ENCODE measurements around the gene GPC2.
"Not testable (repeated sequence)": the region's sequence is repeated elsewhere in the genome, so short reads cannot be mapped to it uniquely, and the experiment has no call there.

The GPC2 gene

DNA sequence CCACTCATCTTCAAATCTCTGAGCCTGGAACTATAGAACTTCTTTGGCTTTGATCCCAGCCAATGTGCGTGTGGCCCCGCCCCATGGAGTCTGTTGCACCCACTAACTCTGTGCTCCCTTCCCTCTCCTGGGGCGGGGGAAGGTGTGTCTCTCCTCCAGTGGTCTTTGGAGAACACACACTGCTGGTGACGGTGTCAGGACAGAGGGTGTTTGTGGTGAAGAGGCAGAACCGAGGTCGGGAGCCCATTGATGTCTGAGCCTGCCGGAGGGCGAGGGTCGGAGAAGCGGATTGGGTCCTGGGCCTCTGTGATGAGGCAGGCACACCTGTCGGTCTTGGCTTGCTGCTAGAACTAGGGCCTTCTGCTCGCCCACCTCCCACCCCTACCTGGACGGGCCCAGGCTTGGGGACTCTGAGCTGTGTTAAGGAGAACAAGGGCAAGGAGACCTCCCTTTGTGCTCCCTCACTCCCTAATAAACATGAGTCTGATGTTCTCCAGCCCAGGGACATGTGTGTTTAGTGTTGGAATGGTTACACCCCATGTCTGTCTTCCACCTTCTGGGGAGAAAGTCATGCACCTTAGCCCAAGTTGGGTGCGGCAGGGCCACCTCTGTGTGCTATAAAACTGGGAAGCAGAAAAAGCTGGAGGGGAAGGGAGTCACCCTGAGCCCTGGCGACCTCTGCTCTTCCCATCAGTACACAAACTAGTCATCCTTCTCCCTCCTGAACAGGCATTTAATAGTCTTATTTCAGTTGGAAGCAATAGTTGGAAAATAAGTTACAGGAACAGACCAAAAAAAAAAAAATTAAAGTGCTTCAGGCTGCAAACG lies 23.3 kb downstream of the GPC2 start:
- no peak for DNase-seq (ENCODE audit: insufficient read length, low spot score)
- no peak for FAIRE-seq

DNA sequence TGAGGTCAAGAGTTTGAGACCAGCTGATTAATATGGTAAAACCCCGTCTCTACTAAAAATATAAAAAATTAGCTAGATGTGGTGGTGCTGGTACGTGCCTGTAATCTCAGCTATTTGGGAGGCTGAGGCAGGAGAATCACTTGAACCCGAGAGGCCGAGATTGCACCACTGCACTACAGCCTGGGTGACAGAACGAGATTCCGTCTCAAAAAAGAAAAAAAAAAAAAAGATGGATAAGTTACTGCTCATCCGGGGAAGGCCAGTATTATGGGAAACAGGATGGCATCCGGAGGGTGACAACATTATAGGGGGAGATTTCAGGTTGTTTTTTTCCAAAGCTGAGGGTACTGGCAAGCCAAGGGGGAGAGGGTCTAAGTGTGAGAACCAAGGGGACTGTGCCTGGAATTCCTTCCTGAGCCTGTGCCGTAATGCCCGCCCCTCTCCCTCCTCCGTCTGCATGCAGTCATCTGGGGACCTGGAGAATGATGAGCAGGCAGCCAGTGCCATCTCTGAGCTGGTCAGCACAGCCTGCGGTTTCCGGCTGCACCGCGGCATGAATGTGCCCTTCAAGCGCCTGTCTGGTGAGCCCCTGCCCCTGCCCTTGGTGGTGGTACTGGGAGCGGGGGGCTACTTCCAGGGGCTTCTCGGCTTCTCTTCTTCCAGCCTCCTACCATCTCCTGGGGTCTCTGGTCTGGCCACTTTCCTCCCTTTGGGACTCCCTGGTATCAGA lies 24.1 kb downstream of the GPC2 start:
- FAIRE-seq (no peak), DNase-seq (ENCODE audit: insufficient read length, low spot score) (no peak)

DNA sequence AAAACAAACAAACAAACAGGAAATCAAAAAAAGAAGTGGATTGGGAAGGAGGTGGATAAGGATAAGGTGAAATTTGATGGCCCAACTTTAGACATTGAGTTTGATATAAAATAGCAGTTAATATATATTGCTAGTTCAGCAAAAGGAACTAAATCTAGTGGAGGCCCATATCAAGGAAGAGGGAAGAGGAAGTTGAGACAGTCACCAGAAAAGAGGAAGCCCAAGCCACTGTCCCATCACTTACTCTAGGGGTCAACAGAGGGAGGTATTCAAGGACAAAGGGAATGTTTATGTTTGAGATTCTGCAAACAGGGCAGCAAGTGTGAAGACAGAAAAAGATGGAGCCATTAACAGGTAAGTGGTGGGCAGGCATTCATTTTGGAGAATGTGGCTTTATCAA lies 24.8 kb downstream of the GPC2 start:
- DNase-seq (ENCODE audit: insufficient read length, low spot score) (no peak), FAIRE-seq (no peak)

DNA sequence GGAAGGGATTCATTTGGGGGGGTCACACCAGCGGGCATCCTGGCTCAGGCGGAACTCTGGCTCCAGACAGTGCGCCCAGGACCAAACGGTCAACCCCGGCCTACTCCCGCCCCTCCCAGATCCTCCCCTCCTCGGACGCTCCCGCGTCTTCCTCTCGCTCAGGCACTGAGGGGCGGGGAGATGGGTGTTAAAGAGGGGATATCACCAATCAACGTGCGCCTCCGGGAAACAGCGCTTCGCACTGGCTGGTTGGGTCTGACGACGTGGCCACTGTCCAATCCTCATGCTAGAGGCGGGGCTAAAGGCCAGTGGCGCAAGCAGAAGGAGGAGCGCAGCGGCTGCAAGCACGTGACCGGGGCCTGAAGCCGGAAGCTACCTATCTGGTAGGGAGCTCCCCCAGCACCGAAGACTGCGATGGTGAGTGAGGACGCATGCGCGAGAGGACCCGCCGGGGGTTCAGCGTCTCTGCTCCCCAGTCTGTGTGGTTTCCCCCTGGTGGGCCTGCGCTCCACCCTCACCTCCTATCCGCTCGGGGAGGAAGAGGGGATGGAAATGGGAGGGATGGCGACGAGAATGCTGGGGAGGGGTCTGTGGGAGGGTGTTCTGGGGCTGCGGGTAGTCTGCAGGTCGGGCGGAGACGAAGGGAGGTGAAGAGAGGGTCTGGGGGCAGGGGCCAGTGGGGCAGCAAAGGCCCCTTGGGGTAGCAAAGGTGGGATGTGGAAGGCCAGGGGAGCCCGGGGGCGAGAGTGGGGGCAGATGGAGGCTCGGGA lies 28.4 kb downstream of the GPC2 start, which contains the start of gene LAMTOR4:
TSS of gene LAMTOR4 (plus strand) at position 360 of the 770 bp plus-strand sequence. CDS start at position 415, 55 bp downstream.
- DNase-seq (ENCODE audit: insufficient read length, low spot score) (peak; percentile 95), FAIRE-seq (peak; percentile 94)

DNA sequence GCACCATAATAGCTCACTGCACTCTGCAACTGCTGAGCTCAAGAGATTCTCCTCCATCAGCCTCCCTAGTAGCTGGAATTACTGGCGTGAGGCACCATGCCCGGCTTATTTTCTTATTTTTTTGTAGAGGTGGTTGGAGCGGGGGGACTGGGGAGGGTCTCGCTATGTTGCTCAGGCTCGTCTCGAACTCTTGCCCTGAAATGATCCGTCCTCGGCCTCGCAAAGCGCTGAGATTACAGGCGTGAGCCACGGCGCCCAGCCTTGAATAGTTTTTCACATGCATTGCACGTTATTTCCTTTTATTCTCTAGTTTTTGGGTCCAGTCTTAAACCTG lies 29.0 kb downstream of the GPC2 start:
- DNase-seq (ENCODE audit: insufficient read length, low spot score) = no peak
- FAIRE-seq = no peak

DNA sequence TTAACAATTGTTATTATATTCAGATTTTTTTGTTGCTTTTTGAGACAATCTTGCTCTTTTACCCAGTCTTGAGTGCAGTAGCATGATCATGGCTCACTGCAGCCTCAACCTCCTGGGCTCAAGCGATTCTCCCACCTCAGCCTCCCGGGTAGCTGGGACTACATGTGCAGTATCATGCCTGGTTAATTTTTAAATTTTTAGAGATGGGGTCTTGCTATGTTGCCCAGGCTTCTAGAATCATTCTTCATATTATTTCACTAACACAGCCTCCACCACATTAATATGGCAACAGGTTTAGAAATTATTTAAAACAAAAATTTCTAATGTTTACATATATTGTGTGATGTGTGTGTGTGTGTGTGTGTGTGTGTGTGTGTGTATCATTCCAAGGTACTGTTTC lies 29.9 kb downstream of the GPC2 start:
- no peak for DNase-seq (ENCODE audit: insufficient read length, low spot score)
- FAIRE-seq = no peak

DNA sequence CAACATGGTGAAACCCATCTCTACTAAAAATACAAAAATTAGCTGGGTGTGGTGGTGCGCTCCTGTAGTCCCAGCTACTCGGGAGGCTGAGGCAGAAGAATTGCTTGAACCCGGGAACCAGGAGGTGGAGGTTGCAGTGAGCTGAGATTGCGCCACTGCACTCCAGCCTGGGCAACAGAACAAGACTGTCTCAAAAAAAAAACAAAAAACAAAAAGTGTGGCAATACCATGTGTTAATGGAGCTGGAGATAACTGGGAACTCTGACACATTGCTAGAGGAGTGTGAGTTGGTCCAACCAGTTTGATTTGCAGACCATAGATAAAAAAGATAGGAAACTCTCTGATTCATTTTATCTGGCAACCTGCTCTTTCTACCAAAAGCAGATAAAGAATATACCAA lies 30.8 kb downstream of the GPC2 start:
- FAIRE-seq; DNase-seq (ENCODE audit: insufficient read length, low spot score): not testable (repeated sequence)

DNA sequence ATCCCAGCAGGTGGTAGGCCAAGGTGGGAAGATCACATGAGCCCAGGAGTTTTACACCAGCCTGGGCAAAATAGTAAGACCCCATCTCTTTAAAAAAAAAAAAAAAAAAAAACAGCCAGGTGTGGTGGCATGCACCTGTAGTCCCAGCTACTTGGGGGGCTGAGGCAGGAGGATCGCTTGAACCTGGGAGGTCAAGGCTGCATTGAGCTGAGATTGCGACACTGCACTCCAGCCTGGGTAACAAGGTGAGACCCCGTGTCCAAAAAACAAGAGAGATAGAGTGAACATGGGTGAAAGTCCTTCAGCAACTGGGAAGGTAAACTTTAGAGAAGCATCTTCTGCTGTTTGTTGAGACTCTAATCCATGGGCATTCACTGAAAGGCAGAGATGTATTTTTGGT lies 34.7 kb downstream of the GPC2 start:
- FAIRE-seq (no peak), DNase-seq (ENCODE audit: insufficient read length, low spot score) (no peak)

DNA sequence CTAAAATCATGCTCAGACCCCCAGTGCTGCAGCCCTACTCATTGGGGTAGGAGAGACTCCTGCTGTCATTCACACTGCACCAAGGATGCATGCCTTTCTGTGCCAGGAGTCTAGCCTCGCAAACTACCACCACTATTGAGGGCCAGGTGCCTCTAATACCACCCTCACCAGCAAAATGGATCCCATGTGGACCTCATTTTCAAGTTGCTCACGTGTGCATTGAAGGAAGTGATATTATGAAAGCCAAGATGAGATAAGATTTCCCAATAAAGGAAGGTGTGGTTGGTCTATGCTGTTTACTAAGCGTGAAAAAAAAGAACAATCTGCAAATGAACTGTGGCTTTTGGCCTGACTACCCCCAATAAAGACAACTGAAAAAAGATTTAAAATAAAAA lies 35.6 kb downstream of the GPC2 start:
- FAIRE-seq (no peak), DNase-seq (ENCODE audit: insufficient read length, low spot score) (no peak)

DNA sequence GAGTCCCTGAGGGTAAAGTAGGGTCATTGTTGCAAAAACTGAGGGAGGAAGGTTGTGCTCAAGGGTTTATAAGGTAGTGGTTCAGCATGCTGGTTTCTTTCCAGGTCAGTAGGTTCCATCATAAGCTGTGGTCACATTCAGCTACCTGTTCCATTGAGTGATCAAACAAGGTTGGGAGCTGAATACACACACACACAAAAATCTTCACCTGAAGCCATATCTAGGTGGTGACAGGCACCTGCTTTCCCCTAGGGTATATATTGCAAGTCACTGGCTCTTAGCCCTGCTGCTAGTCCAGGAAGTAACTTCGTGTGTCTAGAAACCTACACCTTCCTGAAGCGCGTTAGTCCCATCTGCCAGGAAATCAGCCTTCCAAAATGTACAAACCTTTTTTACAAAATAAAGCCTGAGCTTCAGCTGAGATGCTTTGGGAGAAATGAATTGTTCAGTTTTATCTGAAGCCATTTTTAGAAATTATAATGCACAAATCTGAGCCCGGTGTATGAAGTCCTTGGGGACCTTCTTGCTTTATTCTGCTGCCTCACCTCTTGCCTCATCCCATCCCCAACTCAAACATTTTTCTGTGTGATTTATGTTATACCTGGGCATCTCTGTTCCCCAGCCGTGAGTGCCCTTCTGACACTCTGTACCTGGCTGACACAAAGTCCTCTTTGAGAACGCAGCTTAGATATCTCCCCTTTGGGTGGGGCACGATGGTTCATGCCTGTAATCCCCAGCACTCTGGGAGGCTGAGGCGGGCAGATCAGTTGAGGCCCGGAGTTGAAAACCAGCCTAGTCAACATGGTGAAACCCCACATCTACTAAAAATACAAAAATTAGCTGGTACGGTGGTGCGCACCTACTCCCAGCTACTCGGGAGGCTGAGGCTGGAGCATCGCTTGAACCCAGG lies 39.1 kb downstream of the GPC2 start:
- DNase-seq (ENCODE audit: insufficient read length, low spot score) = no peak
- peak; percentile 76 for FAIRE-seq

DNA sequence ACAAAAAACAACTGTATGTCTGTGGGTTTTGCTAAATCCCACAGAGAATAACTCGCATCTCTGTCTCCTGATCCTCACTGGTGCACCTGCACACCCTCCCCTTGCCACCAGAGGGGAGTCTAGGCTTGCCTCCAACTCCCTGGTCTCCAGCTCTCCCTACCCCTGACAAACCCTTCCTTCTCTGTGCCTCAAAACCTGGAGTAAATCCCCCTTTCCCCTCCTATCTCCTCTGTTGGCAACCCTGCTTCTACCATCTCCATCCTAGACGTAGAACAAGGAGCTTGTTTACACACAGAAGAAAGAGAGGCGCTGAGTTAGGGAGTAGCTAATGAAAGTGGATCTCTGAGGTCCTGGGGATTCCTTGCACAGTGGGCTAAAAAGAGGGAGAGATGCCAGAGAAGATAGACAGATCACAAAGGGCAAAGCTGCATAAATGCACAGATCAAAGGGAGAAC lies 44.5 kb downstream of the GPC2 start:
- no peak for DNase-seq (ENCODE audit: insufficient read length, low spot score)
- peak; percentile 78 for FAIRE-seq

DNA sequence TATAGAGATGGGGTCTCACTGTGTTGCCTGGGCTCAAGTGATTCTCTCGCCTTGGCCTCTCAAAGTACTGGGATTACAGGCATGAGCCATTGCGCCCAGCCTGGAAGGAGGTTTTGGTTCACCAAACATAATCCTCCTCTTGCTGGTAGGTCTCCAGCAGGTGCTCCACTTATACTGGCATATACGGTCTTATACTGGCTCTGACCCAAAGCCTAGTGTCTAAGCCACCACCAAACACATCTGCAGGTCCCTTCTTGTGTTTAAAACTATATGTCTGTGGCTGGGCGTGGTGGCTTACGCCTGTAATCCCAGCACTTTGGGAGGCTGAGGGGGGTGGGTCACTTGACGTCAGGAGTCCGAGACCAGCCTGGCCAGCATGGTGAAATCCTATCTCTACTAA lies 45.1 kb downstream of the GPC2 start:
- no peak for FAIRE-seq
- DNase-seq (ENCODE audit: insufficient read length, low spot score) = no peak

DNA sequence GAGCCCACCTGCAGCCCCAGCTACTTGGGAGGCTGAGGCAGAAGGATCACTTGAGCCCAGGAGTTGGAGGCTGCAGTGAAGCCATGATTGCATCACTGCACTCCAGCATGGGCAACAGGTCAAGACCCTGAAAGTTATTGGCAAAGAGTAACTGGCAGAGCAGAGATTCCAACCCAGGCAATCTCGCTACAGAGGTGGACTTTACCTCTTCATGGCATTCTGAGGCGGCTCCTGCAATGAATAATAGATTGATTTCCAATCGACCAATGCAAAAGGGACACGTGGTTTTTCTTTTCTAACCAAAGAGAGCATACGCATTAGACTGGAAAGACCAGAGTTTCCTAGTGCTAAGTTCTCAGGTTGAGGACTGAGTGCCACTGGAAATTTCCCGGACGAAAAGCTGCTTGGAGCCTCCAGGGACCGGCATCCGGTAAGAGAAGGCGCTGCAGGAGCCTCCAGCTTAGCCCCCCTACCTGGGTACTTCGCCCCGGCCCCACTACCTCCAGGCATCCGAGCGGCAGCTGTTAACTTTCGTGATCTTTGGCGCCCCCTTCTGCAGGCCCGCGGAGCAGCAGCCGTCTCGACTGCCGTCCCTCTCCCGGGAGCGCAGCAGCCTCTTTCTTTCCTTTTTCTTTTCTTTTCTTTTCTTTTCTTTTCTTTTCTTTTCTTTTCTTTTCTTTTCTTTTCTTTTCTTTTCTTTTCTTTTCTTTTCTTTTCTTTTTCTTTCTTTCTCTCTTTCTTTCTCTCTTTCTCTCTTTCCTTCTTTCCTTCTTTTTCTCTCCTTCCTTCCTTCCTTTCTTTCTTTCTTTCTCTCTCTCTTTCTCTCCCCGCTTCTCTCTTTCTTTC lies 46.4 kb downstream of the GPC2 start:
- no peak for FAIRE-seq
- DNase-seq (ENCODE audit: insufficient read length, low spot score) = peak; percentile 52

DNA sequence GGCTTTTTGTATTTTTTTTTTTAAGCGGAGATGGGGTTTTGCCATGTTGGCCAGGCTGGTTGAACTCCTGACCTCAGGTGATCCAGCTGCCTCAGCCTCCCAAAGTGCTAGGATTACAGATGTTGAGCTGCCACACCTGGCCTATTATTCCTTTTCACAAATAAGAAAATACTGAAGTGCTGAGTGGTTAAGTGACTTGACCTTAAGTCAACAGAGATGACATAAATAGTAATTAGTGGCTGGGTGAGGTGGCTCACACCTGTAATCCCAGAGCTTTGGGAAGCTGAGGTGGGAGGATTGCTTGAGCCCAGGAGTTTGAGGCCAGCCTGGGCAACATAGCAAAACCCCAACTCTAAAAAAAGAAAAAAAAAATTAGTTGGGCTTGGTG lies 47.0 kb downstream of the GPC2 start:
- not testable (repeated sequence) for DNase-seq (ENCODE audit: insufficient read length, low spot score); FAIRE-seq

DNA sequence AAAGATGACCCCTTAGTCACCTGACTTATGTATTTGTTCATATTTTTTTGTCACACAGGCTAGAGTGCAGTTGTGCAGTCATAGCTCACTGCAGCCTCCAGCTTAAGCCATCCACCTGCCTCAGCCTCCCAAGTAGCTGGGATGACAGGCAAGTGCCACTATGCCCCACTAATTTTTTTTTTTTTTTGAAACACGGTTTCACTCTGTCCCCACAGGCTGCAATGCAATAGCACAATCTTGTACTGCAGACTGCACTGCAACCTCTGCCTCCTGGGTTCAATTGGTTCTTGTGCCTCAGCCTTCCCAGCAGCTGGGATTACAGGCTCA lies 48.6 kb downstream of the GPC2 start:
- no peak for FAIRE-seq
- DNase-seq (ENCODE audit: insufficient read length, low spot score) = no peak

DNA sequence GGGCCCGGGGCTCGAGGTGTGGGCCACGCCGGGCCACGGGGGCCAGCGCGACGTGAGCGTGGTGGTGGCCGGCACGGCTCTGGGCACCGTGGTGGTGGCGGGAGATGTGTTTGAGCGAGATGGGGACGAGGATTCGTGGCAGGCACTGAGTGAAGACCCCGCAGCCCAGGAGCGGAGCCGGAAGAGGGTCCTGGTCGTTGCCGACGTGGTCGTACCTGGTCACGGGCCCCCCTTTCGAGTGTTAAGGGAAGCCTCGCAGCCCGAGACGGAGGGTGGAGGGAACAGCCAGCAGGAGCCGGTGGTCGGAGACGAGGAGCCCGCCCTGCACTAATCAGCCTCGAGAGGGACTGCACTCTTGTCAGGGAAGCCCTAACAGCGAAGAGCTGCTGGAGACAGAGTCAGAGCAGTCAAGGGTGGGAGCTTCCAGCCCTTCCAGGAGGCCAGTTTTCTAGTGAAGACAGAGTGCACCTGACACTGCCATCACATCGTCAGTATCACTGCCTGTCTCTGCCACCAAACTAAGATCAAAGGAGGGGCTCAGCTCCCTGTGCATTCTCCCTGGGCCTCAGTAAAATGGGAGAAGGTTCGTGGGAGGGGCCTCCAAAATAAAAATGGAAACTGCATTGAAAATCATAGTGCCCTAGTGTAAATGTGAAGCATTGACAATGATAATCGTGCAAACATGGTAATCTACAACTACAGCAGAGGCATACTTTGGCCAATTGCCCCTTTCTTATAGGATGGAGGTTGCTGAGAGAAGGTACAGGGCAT lies 49.1 kb downstream of the GPC2 start:
- no peak for FAIRE-seq

DNA sequence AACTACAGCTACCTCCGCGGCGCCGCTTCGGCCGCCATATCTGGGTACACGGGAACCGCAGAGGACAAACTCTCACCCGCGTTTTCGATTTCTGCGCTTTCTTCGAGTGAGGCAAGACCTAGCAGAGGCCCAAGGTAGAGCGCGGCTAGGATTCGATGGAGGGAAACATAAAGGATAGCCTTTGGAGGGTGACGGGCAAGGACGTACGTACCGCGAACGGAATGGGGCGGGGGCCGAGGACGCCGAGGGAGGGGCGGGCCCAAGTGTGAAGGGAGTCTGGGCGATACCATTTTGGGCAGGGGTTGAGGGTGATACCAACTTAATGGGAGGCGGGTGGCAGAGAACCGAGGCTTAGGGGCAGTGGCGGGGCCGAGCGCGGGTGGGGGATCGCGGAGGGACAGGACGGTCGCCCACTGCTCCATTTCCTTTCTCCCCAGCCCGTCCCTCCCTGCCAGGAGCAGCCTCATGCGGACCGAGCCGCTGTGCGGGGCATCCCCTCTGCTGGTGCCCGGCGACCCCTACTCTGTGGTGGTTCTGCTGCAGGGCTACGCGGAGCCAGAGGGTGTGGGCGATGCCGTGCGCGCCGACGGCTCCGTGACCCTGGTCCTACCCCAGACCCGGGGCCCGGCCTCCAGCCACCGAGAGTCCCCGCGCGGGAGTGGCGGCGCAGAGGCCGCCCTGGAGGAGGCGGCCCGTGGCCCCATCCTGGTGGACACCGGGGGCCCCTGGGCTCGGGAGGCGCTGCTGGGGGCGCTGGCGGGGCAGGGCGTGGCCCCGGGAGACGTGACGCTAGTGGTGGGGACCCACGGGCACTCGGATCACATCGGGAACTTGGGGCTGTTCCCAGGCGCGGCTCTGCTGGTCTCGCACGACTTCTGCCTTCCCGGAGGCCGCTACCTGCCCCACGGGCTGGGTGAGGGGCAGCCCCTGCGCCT lies 50.0 kb downstream of the GPC2 start, which contains the start of gene MBLAC1:
TSS of gene MBLAC1 (plus strand) at position 37 of the 935 bp plus-strand sequence. CDS start at position 466, 429 bp downstream.
- FAIRE-seq (peak; percentile 89), DNase-seq (ENCODE audit: insufficient read length, low spot score) (peak; percentile 72)

More for the DNA sequence above, 49.1 kb downstream of the GPC2 start:
- DNase-seq (ENCODE audit: insufficient read length, low spot score) = no peak
